GM21423 (cell line): ENCODE results near the gene FOXK1.
"Not testable (repeated sequence)": the region's sequence is repeated elsewhere in the genome, so short reads cannot be mapped to it uniquely, and the experiment has no call there.

ENCODE experiments used
- ATAC-seq: cut with Tn5 transposase; IDR thresholded peaks from one replicate; pipeline ENCODE4 v1.9.1; 2021; ENCODE audit warnings: mild to moderate bottlenecking, moderate library complexity; ENCODE audit not compliant: unreplicated experiment

FOXK1 gene

DNA sequence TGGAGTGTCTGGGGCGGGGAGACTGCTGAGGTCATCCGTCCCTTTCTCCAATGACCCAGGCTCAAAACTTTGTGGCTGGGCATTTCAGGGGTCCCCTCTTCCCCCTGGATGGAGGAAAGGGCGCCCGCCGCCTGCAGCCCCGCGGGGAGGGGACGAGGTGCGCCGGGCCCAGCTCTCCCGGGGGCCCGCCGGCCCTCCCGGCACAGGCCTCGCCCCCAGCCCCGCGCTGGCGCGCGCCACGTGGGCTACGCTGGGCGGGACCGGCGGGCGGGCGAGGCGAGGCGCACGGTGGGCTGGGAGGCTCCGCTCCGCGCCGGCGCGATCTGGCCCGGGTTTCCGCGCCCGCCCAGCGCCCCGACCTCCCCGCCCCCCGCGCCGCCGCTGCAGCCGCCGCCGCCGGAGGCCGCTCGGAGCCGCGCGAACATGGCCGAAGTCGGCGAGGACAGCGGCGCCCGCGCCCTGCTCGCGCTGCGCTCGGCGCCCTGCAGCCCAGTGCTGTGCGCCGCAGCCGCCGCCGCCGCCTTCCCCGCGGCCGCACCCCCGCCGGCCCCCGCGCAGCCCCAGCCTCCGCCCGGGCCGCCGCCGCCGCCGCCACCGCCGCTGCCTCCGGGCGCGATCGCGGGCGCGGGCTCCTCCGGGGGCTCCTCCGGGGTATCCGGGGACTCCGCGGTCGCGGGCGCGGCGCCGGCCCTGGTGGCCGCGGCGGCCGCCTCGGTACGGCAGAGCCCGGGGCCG lies at the start of gene FOXK1:
Gene FOXK1, plus strand, starts transcription at position 410 of the 735 bp plus-strand sequence. Its CDS starts 14 bp downstream, at position 424.
- peak; percentile 74 for ATAC-seq

DNA sequence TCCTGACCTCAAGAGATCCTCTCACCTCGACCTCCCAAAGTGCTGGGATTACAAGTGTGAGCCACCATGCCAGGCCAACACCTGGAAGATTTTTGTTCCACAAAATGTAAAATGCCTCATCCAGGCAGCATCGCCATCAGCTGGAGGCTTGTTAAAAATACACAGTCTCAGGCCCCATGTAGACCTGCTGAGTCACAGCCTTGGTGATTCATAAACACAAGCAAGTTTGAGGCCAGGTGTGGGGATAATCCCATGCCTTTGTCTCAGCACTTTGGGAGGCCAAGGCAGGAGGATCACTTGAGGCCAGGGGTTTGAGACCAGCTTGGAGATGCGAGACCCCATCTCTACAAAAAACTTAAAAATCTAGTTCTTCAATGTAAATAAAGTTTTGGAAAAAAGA lies 49.1 kb upstream of the FOXK1 start:
- no peak for ATAC-seq

DNA sequence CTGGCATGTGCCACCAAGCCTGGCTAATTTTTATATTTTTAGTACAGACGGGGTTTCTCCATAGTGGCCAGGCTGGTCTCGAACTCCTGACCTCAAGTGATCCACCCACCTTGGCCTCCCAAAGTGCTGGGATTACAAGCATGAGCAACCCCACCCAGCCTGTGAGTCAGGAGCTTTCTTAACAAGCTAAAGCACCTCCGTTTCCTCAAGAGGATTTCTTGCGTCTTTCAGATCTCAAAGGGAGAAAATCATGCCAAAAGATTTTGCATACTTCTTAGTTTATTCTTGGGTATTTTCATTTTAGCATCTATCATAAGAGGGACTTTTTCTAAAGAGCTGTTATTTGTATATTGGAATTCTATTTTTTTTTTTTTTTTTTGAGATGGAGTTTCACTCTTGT lies 47.9 kb upstream of the FOXK1 start:
- no peak for ATAC-seq

DNA sequence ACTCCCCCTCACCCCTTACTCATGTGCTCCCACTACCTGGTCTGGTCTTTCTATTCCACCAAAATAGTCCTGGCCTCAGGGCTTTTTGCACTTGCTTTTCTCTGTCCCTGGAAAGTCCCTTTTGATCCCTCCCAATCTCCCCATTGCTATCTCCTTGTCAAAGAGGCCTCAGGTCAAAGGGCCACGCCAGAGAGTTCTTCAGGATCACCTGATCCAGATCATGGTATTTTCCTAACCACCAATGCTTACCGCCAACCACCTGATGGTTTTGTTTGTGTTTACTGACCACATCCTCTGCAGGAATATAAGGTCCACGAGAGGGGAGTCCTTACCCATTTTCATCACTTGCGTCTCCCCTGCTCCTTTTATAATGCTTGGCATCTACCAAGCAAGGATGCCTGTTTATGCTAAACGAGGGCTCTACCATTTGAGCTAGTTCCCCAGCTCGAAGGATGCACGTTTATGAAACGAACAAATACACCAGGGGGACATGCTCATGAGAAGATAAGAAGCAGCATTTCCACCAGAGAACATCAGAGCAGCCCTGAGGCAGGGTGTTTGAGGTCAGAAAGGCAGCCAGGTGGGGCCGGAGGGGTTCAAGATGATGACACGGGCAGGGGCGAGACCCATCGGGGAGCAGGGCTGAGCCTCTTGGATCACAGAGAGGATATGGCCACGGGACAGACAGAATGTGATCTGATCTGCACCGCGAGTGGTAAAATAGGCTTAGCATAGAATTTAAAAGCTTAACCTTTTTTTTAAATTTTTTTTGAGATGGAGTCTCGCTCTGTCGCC lies 43.1 kb upstream of the FOXK1 start:
- ATAC-seq: no peak

DNA sequence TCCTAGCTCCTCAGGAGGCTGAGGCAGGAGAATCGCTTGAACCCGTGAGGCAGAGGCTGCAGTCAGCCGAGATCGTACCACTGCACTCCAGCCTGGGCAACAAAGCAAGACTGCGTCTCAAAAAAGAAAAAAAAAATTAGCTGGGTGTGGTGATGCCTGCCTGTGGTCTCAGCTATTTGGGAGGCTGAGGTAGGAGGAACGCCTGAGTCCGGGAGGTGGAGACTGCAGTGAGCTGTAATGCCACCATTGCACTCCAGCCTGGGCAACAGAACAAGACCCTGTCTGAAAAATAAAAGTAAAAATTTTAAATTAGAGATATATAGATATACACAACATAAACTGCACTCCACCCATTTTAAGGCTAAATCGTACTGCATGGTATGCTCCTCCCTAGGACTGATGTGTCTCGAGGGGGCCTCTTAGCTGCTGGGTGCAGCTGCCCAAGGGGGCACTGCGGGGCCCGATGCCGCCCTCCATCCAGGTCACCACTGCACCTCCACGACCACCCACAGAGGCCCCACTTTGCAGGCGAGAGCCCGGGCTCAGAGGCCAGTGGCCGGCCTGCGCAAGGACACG lies 40.9 kb upstream of the FOXK1 start:
- no peak for ATAC-seq

DNA sequence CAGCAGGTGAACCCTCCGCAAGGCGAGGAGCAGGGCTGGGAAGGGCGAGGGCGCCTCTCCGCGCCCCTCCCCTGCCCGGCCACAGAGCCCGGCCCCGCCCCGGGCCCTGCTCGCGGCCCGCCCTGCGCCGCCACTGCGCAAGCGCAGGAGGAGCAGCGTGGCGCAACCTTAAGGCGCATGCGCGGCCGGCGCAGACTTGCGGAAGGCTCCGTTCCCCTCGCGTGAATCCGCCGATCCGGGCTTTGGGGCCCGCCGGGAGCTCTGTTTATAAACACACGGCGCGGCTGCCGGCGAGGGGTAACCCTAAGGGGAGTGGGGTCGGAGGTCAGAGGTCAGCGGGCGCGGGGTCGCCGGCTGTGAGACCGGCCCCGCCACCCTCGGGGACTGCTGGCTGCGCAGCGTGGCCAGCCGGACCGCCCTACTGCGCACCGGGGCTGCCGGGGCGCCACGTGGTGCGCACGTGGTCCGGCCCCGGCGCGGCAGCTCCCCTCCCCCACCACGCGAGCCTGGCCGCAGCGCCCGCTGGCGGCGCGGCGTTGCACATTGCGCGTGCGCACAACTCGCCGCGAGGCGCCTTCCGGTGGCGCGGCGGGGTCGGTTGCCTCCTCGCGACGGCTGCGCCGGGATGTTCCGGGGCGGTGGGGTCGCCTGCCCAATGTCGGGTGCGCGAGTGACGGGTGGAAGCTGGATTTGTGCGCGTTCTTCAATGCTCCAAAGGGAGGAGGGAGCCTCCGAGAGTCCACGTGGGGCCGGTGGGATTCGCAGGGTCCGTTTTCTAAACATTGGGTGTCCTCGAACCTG lies 40.2 kb upstream of the FOXK1 start:
- peak; percentile 75 for ATAC-seq

DNA sequence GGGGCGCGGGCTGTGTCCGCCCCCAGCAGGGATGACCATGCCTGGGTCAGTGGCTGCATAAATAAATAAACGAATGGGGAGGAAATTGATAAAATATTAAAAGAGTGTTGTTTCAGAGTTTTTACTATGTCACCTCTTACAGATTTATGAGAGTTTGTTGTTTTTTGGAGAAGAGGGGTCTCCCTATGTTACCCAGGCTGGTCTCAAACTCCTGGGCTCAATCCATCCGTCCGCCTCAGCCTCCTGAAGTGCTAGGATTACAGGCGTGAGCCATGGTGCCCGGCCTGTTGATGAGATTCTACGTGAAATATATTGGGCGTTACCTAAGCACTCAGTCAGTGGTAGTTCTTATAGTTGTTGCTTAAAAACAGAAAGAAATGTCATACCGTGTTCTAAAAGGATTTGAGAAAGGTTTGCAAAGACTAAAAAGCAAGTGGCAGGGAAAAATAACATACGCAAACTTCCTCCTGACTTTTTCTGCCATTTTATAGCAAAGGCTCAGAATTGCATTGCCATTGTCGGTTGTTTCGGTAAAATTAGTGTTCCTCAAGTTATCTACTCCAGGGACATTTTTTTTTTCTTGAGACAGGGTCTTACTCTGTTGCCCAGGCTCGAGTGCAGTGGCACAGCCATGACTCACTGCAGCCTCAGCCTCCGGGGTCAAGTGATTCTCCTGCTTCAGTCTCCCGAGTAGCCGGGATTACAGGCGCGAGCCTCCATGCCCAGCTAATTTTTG lies 39.5 kb upstream of the FOXK1 start:
- no peak for ATAC-seq

DNA sequence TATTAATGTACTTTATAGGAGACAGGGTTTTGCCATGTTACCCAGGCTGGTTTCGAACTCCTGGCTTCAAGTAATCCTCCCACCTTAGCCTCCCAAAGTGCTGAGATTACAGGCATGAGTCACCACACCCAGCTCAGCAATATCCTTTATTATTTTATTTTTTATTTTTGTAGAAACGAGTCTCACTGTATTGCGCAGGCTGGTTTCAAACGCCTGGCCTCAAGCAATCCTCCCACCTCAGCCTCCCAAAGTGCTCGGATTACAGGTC lies 39.0 kb upstream of the FOXK1 start:
- ATAC-seq: not testable (repeated sequence)

DNA sequence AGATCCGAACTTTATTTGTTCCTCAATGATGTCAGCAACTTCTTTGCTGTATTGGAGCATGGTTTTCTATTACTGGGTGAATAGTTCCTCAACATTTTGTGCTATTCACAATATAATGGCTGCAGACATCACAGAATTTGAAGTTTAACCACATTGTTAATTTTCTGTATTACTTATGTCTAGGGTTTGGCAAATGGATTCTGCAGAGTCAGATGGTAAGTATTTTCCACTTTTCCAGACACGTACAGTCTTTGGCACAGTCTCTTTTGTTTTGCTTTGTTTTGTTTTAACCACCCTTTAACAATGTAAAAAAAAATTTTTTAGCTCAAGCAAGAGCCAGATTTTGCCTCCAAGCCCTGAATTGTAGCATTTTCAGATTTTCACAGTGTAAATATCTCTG lies 36.8 kb upstream of the FOXK1 start:
- ATAC-seq: no peak

DNA sequence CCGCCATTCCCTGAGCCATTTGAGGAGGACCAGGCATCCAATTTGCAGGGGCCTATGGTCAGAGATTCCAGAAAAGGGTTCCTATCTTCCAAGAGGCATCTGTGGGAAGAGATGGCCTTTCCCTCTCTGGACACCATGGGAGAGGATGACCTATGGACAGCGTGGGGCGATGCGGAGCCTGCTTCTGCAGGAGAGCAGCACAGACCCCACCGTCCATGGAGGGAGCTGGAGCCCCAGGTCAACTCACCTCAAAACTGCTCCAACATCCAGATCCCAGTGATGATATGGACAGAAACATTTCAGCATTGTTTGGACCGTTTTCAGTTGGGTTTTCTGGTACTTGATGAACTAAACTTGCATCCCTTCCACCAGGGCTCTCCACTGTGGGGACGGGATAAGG lies 34.0 kb upstream of the FOXK1 start:
- no peak for ATAC-seq

DNA sequence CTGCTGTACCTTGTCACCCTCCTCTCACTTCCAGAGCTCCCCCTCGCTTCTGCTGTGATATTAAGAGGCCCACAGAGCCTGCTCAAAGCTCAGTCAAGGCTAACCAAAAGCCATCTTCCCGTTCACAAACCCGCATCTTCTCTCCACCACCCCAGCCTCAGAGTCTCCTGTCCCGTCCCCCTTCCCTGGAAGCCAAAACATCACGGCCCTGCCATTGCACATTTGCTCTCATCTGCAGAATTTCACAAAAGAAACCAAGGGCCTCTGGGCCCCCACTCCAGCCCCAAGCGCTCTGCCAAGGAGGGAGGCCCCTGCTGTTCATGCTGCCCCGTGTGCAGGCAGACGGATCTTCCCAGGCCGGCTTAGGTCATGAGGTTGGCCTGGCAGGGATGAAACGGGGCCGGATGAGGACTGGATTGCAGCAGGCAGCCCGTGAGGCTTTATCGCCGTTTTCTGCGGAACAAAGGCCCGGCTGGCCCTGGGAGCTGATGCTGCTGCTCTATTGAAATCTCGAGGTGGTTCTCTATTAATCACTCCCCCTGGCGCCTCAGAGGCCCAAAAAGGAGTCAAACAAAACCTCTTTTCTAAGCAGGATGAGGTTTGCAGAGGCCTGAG lies 31.6 kb upstream of the FOXK1 start:
- ATAC-seq: no peak

DNA sequence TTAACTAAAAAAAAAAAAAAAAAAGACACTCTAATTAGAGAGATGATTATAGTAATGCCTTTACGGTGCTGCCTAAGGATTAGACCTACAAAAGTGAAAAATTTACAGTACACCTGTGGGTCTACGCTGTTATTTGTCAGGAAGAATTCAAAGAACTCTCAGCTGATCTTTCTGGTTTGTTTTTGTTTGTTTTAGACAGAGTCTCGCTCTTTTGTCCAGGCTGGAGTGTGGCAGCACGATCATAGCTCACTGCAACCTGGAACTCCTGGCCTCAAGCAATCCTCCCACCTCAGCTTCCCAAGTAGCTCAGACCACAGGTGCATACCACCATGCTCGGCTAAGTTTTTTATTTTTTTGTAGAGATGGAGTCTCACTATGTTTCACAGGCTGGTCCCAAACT lies 28.3 kb upstream of the FOXK1 start:
- no peak for ATAC-seq

DNA sequence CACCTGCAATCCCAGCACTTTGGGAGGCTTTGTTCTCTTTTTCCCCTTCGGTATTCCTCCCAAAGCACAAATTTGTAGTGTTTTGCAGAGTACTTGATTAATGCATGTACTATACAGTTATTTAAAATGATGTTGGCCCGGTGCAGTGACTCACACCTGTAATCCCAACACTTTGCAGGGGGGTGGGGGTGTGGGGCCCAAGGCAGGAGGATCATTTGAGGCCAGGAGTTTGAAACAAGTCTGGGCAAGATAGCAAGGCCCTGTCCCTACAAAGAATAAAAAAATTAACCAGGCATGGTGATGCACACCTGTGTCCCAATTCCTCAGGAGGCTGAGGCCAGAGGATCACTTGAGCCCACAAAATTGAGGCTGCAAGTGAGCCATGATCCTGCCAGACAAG lies 26.8 kb upstream of the FOXK1 start:
- no peak for ATAC-seq

DNA sequence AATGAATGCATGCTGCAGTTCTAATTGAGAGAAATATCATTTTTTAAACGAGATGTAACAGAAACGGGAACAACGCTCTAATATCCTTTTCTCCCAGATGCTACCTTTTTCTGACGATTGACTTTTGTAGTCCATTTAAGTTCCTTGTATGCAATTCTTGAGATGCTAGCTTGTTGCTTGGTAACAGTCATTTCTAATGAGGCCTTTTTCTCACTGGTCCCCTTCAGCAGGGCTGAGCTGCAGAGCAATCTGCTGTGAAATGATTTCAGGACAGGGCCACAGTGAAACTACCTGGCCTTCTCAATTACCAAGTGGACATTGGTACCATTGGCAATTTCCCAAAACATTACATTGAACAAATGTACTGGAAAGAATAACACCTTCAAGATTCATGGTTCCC lies 26.2 kb upstream of the FOXK1 start:
- ATAC-seq: no peak

DNA sequence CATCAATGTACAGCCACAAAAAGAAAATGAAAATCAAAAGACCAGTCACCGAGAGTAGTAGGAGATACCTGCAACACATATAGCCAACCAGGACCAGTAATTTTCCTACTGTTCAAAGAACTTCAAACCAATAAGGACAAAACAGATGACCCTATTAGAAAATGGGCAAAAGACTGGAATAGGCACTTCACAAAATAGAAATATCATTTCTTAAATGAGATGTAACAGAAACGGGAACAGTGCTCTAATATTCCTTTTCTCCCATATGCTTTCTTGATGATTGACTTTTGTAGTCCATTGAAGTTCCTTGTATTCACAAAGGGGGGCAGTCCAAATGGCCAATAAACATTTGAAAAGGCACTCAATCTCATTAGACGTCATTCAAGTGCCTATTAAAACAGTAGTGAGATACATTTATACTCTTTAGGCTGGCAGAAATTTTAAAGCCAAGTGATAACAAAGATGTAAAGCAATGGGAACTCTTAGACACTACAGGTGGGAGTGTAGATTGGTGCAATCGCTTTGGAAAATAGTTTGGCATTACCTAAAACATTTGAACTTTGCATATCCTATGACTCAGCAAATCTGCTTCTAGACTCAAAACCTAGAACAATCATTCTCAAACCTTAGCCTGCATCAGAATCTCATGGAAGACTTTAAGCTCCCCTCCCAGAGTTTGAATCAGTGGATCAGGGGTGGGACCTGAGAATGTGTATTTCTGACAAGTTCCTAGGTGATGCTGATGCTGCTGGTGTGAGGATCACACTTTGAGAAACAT lies 24.3 kb upstream of the FOXK1 start:
- ATAC-seq: no peak

DNA sequence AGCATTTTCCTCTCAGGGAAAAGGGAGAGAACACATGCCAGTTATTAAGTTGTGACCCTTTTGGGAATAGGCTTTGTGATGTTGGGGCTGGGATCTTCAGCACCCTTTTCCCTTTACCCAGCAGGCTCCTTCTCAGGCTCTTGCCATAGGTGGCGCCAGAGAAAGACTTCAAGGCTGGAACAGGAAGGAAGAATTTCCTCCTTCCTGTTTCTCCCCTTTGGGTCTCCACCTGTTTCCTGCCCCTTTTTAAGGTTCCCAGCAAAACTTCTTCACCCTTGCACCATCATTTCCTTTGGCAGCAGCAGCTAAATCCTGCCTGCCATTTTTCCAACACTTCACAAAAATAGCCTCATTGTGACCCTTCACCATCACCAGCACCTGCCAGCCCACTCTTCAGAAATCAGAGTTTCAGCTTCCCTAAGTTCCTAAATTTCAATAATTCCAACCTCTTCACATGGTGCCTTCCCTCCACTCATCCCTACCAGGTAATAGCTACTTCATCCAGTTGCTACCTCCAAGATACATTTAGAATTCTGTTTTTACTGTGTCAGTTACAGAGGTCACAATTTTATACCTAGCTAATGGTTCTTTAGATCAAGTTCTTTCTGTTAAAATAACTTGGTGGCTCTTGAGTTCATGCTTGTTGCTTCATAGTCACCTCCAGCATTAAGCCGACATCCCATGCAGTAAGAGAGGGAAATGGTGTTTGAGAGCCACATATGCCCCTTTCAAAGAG lies 22.4 kb upstream of the FOXK1 start:
- no peak for ATAC-seq

DNA sequence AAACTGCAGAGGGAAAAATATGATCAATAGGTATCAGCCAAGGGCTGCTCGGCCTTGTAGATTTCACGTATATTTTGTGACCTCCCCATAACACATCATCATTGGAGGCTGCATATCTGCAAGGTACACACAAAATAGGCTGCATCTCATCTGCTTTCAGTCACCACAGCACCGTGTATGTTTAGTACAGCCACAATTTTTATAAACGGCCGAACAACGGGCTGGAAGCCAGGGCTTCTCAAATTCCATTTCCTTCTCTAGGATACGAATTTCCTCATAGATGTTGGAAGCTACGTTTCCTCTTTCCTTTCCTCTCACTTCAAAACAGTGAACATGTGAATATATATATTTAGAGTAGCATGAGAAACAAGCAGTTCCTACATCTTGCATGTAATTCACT lies 20.2 kb upstream of the FOXK1 start:
- no peak for ATAC-seq

DNA sequence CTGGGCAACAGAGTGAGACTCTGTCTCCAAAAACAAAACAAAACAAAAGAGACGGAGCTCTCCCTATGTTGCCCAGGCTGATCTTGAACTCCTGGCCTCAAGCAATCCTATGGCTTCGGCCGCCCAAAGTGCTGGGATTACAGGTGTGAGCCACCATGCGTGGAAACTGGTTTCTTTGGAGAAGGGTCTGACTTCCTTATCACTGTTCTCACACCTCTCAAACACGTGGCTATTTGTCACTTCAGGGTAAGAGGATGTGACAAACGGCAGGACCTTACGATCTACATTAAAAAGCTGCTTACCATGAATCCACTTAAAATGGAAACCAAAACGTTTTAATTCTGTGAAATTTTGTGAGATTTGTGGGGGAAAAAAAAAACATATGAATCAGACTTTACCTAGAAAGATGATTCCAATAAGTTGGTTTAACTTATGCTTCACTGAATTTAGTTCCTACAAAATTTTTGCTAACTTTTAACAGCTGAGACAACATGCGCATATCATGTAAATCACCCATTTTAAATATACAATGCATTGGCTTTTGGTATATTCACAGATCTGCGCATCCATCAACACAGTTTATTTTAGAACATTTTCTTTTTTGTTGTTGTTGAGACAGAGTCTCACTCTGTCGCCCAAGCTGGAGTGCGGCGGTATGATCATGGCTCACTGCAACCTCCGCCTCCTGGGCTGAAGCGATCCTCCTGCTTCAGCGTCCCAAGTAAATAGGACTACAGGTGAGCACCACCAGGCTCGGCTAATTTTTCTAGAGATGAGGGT lies 18.7 kb upstream of the FOXK1 start:
- ATAC-seq: no peak
